ENCODE results near the gene MIPOL1. TPM values are rescaled to one million over a fixed set of nuclear protein-coding genes. Genes with fewer than 3 reads are reported as not detected.

The MIPOL1 gene
- total and polyA plus RNA-seq, 2 of the 13 experiments (the other 11 are each of a cell fraction or from before 2014, with no cell fraction given): 8.6 to 34.2 TPM

DNA sequence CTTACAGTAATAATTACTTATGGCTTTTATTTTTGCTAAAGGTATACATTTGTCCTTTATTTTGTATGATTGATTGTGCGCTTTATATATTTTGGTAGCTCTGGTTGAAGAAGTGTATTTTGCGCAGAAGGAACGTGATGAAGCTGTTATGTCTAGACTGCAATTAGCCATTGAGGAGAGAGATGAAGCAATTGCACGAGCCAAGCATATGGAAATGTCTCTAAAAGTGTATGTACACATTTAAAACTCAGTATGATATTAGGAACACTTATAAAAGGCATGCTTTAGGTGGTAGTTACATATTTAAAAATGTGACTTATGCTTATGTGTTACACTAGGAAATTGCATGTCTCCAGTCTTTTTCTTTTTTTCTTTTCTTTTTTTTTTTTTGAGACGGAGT lies 87.5 kb downstream of the MIPOL1 start (continued):
- TF ChIP-seq ZNF607 (CRISPR knock-in tag; IDR thresholded peaks at IDR 0.05; ENCODE audit: borderline replicate concordance) (no peak), ZNF761 (CRISPR knock-in tag; conservative IDR thresholded peaks at IDR 0.05) (no peak)
- TF ChIP-seq, protein P1, sequence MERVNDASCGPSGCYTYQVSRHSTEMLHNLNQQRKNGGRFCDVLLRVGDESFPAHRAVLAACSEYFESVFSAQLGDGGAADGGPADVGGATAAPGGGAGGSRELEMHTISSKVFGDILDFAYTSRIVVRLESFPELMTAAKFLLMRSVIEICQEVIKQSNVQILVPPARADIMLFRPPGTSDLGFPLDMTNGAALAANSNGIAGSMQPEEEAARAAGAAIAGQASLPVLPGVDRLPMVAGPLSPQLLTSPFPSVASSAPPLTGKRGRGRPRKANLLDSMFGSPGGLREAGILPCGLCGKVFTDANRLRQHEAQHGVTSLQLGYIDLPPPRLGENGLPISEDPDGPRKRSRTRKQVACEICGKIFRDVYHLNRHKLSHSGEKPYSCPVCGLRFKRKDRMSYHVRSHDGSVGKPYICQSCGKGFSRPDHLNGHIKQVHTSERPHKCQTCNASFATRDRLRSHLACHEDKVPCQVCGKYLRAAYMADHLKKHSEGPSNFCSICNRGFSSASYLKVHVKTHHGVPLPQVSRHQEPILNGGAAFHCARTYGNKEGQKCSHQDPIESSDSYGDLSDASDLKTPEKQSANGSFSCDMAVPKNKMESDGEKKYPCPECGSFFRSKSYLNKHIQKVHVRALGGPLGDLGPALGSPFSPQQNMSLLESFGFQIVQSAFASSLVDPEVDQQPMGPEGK (CRISPR knock-in tag; IDR thresholded peaks at IDR 0.05): no peak

GRCh38 chr14:37289688-37290087 lies 92.0 kb downstream of the MIPOL1 start:
- H3K9ac ChIP-seq (ENCODE audit: insufficient read depth, low read depth, low read length): no peak overlapping the region
- H3K27ac ChIP-seq (ENCODE audit: extremely low read length, insufficient read depth, low read length): no peak overlapping the region
- no peak overlapping the region for H3K4me2 ChIP-seq (ENCODE audit: low read depth, low read length)
- BruUV-seq (replicated peaks): no TSS peak
- no peaks in the 10 kb centered on the region for H3K79me2 ChIP-seq (ENCODE audit: insufficient read depth, low read length)
- no peak overlapping the region for H3K4me3 ChIP-seq (replicated peaks in 1 of 3; ENCODE audit: insufficient read depth in 1 of 3, low read depth in 2 of 3, low read length in 3 of 3)
- ChIA-PET POLR2A (no interaction called here), CTCF (ENCODE audit: low intra/inter-chr PET ratio, low total read pairs) (no interaction called here)
- intact Hi-C loops (cut with micrococcal nuclease; ENCODE audit: unreplicated experiment): no loop called here
- H3K4me1 ChIP-seq (ENCODE audit: insufficient read depth, low read length): no peaks in the 10 kb centered on the region
- H4K20me1 ChIP-seq (ENCODE audit: insufficient read depth, low read length): no peaks in the 10 kb centered on the region
- no peak for FAIRE-seq
- TF ChIP-seq ISX (CRISPR knock-in tag; conservative IDR thresholded peaks at IDR 0.05): no peak
- TF ChIP-seq, protein P2, sequence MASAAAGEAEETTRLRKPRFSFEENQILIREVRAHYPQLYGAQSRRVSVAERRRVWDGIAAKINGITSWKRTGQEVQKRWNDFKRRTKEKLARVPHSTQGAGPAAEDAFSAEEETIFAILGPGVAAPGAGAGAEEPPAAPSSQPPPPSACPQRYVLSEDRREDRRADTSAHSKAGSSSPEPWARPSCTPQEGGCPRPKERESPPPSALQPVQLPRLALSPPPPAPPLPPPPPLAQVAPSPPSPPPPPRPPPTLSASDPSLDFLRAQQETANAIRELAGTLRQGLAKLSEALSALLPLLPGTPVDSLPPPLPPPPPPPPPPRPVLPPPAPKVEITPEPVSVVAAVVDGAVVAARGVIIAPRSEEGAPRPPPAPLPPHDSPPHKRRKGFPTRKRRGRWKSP (CRISPR knock-in tag; IDR thresholded peaks at IDR 0.05): 0 out of 2 replicates have a peak, but pooled peaks have one; percentile 10
- no peak for TF ChIP-seq ZNF644 (CRISPR knock-in tag; IDR thresholded peaks at IDR 0.05; ENCODE audit: low read depth)
- peak; percentile 85 for TF ChIP-seq CEBPB (IDR thresholded peaks at IDR 0.05; ENCODE audit: borderline replicate concordance, low read depth, low read length)
- H3K36me3 ChIP-seq (replicated peaks in 1 of 2; ENCODE audit: control insufficient read depth in 1 of 2, insufficient read depth in 2 of 2, low read length in 2 of 2): 0 out of 5 replicates have a peak, but pooled peaks cover 0 to 1% of the 10 kb centered on the region in 2 experiments
- no peaks in the 10 kb centered on the region for H3K27me3 ChIP-seq (ENCODE audit: control insufficient read depth in 1 of 2, insufficient read depth in 2 of 2, low read length in 2 of 2)
- H3K9me3 ChIP-seq (ENCODE audit: low read length): peaks cover 15% of the 10 kb centered on the region
- in situ Hi-C loops (cut with HindIII; ENCODE audit: extremely low pct_ligation_motif_present, low pct_unique_long_range_greater_than_20kb): no loop called here
- WGBS (ENCODE audit: low lambda C conversion rate): 27% methylated on average over 2 of the region's 2 CpGs
- peak; percentile 46 for ATAC-seq
- DNase-seq (ENCODE audit: low spot score): no peak
- H2AFZ ChIP-seq (ENCODE audit: low read length): no peak overlapping the region
